Fibroblast of skin of scalp (primary cell): ENCODE results near the gene PKMYT1.

Experiments used
- DNase-seq: peaks from one replicate; pipeline ENCODE4 v3.0.0-alpha.2; 2013

The PKMYT1 gene

GRCh38 chr16:2992383-2993081, 12.3 kb upstream of the PKMYT1 start:
- no peak for DNase-seq

- no peak for DNase-seq
Observed at GRCh38 chr16:2991566-2992261, 11.5 kb upstream of the PKMYT1 start.

GRCh38 chr16:2990891-2991290, 10.6 kb upstream of the PKMYT1 start:
- no peak for DNase-seq

GRCh38 chr16:2988590-2989099, 8.4 kb upstream of the PKMYT1 start:
- no peak for DNase-seq

GRCh38 chr16:2987833-2988232, 7.6 kb upstream of the PKMYT1 start:
- peak; percentile 59 for DNase-seq

GRCh38 chr16:2987286-2987685, 7.0 kb upstream of the PKMYT1 start:
- DNase-seq = no peak

GRCh38 chr16:2986623-2987188, 6.5 kb upstream of the PKMYT1 start:
- DNase-seq = no peak

- DNase-seq = no peak
Observed at GRCh38 chr16:2985893-2986355, 5.7 kb upstream of the PKMYT1 start.

- DNase-seq = no peak
Observed at GRCh38 chr16:2985462-2985861, 5.2 kb upstream of the PKMYT1 start.

- DNase-seq = peak; percentile 81
Observed at GRCh38 chr16:2983706-2984136, 3.5 kb upstream of the PKMYT1 start.

- no peak for DNase-seq
Observed at GRCh38 chr16:2982402-2982801, 2.2 kb upstream of the PKMYT1 start.

GRCh38 chr16:2981899-2982250, 1.6 kb upstream of the PKMYT1 start:
- no peak for DNase-seq

- DNase-seq = no peak
Observed at GRCh38 chr16:2981177-2981898, 1.1 kb upstream of the PKMYT1 start.

GRCh38 chr16:2979669-2980226, 498 bp downstream of the PKMYT1 start:
- DNase-seq = no peak

GRCh38 chr16:2977440-2977839, 2.8 kb downstream of the PKMYT1 start:
- DNase-seq = no peak

- DNase-seq = no peak
Observed at GRCh38 chr16:2976673-2977072, 3.6 kb downstream of the PKMYT1 start.

GRCh38 chr16:2976201-2976600, 4.0 kb downstream of the PKMYT1 start:
- DNase-seq = no peak

- no peak for DNase-seq
Observed at GRCh38 chr16:2975161-2975795, 5.0 kb downstream of the PKMYT1 start.

- no peak for DNase-seq
Observed at GRCh38 chr16:2974319-2975056, 5.8 kb downstream of the PKMYT1 start.

GRCh38 chr16:2973605-2974318, 6.5 kb downstream of the PKMYT1 start:
- no peak for DNase-seq

GRCh38 chr16:2973093-2973492, 7.2 kb downstream of the PKMYT1 start:
- no peak for DNase-seq
